ENCODE measurements around the gene TMEM222.
"Not testable (repeated sequence)": the region's sequence is repeated elsewhere in the genome, so short reads cannot be mapped to it uniquely, and the experiment has no call there.

TMEM222 gene, protein sequence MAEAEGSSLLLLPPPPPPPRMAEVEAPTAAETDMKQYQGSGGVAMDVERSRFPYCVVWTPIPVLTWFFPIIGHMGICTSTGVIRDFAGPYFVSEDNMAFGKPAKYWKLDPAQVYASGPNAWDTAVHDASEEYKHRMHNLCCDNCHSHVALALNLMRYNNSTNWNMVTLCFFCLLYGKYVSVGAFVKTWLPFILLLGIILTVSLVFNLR
- 18.8 to 48.8 (median 44.9) reads per million in 9 experiments for total RNA-seq

DNA sequence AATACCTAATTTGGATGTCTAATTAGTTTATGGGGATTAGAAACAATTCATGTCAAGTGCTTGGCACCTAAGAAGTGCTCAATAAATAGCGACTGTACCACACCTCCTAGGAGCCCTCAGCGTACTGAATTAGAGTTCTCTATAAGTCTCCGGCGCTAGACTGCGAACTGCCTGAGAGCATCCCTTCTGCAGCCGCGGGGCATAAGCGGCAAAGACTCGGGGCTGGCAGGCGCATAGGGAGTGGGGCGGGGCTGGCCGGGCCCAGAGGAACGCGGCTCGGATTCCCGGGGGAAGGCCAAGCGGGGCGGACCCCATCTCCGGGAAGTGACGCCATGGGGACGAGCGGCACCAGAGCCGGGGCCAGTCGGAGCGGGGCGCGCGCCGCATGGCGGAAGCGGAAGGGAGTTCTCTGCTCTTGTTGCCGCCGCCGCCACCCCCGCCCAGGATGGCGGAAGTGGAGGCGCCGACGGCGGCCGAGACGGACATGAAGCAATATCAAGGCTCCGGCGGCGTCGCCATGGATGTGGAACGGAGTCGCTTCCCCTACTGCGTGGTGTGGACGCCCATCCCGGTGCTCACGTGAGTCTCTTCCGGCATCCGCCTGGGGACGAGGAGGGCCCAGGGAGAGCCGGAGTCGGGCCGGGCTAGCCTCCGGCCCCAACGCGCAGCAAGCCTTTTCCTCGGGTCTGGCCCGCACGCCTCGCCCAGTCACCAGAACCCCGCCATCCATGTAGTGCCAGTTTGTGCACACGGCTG is at the start of gene TMEM222:
Gene TMEM222, plus strand, starts transcription at position 351 of the 756 bp plus-strand sequence. Its CDS starts 35 bp downstream, at position 386.
- peak within 1 kb of the TSS; percentile 93 to 94 for H3K27ac Mint-ChIP-seq
- ATAC-seq (replicated peaks) = peak; percentile 96
- peaks cover 31 to 38% of the 10 kb centered on the region in 2 donors for H3K4me1 Mint-ChIP-seq (ENCODE audit: low read depth in 2 of 2)
- H3K36me3 Mint-ChIP-seq (ENCODE audit: insufficient read depth) = peaks cover 17% of the 10 kb centered on the region
- peaks cover 6 to 9% of the 10 kb centered on the region in 2 donors for H3K27me3 Mint-ChIP-seq
- DNase-seq = peak; percentile 94 to 96 (median 96)
- peak within 1 kb of the TSS; percentile 91 to 92 for H3K4me3 Mint-ChIP-seq
- H3K9me3 Mint-ChIP-seq = no peaks in the 10 kb centered on the region

DNA sequence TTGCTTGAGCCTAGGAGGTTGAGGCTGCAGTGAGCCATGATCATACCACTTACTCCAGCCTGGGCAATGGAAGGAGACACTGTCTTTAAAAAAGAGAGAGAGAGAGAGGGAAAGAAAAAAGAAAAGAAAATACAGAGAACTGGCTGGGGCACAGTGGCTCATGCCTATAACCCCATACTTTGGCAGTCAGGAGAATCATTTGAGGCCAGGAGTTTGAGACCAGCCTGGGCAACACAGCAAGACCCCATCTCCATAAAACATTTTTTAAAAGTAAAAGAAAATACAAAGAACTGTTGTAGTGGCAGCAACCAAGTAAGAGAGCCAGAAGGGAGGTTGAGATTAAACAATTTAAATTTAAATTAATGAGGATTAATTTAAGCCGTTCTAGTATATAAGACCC is 47.8 kb upstream of the TMEM222 start:
- Mint-ChIP-seq H3K27ac (peak overlapping the region in 1 of 2 donors; percentile 59), H3K4me3 (no peak overlapping the region), H3K9me3 (no peaks in the 10 kb centered on the region), H3K27me3 (no peaks in the 10 kb centered on the region), H3K4me1 (ENCODE audit: low read depth in 2 of 2) (peaks cover under 1 to 15% of the 10 kb centered on the region in 2 donors), H3K36me3 (ENCODE audit: insufficient read depth) (peaks cover 16% of the 10 kb centered on the region)
- ATAC-seq (replicated peaks) (no peak), DNase-seq (no peak)

DNA sequence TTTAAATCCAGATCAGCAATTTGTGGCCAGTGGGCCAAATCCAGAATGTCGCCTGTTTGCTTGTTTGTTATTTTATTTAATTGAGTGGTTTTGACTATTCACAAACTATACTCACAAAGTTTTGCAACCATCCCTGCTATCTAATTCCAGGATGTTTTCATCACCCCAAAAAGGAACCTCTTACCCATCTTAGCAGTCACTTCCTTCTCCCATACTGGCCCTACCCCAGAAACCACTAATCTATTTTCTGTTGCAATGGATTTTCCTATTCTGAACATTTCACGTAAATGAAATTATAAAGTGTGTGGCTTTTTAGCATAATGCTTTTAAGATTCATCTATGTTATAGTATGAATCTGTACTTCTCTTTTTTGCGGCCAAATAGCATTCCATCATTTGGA is 46.3 kb upstream of the TMEM222 start:
- no peak for DNase-seq
- no peaks in the 10 kb centered on the region for H3K27me3 Mint-ChIP-seq
- ATAC-seq (replicated peaks) = no peak
- H3K4me3 Mint-ChIP-seq = no peak overlapping the region
- H3K9me3 Mint-ChIP-seq = no peaks in the 10 kb centered on the region
- no peak overlapping the region for H3K27ac Mint-ChIP-seq
- peaks cover 17% of the 10 kb centered on the region for H3K36me3 Mint-ChIP-seq (ENCODE audit: insufficient read depth)
- peaks cover 0 to 19% of the 10 kb centered on the region in 2 donors for H3K4me1 Mint-ChIP-seq (ENCODE audit: low read depth in 2 of 2)

DNA sequence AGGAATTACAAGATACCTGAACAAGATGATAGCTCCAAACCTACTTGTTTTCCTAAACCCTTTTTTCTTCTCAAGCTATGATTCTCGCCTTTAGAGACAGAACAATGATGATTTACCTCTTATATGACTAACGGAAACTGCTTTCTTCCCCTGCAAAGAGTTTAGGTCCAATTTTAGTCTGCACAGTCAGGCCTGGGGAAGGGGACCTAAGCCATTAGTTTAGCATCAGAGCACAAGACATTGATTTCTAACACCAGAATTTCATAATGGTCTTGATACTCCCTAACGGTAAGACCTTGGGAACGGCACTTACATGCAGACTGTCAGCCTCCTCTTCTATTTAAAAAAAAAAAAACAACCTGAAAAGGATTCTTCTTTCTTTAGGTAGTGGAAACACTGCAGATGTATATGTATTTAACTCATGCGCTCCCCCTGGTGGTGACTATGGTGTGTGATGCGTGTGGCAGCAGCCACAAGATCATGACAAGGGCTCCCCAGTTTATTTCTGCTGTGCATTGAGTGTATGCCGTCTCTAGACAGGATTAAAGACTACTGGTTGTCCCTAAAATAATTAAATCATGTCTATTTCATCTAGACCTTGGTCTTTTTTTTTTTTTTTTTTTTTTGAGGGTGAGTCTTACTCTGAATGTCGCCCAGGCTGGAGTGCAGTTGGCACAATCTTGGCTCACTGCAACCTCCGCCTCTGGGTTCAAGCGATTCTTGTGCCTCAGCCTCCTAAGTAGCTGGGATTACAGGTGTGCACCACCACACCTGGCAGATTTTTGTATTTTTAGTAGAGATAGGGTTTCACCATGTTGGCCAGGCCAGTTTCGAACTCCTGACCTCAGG is 37.3 kb upstream of the TMEM222 start:
- H3K4me3 Mint-ChIP-seq = no peak overlapping the region
- peaks cover 0 to 10% of the 10 kb centered on the region in 2 donors for H3K4me1 Mint-ChIP-seq (ENCODE audit: low read depth in 2 of 2)
- no peak overlapping the region for H3K27ac Mint-ChIP-seq
- DNase-seq (peak; percentile 84 to 90 (median 86)), ATAC-seq (replicated peaks) (peak; percentile 95)
- H3K9me3 Mint-ChIP-seq = no peaks in the 10 kb centered on the region
- peaks cover 41% of the 10 kb centered on the region for H3K36me3 Mint-ChIP-seq (ENCODE audit: insufficient read depth)
- no peaks in the 10 kb centered on the region for H3K27me3 Mint-ChIP-seq

DNA sequence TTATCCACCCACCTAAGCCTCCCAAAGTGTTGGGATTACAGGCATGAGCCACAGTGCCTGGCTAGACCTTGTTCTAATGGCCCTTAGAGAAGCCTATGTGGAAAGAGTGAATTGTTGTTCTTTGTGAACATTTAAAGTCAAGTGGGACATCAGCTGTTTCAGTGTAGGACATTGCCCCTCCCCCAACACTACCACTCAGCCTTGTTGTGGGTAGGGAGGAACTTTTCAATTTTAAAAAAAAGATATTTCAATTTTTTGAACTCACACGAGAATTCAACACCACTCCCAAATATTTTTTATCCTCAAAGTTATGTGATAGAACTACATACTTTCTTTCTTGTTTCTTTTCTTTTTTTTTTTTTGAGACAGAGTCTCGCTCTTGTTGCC is 36.7 kb upstream of the TMEM222 start:
- Mint-ChIP-seq H3K4me3 (no peak overlapping the region), H3K4me1 (ENCODE audit: low read depth in 2 of 2) (peaks cover 0 to 9% of the 10 kb centered on the region in 2 donors), H3K27me3 (no peaks in the 10 kb centered on the region), H3K9me3 (no peaks in the 10 kb centered on the region), H3K36me3 (ENCODE audit: insufficient read depth) (peaks cover 41% of the 10 kb centered on the region), H3K27ac (no peak overlapping the region)
- DNase-seq = no peak
- no peak for ATAC-seq (replicated peaks)

DNA sequence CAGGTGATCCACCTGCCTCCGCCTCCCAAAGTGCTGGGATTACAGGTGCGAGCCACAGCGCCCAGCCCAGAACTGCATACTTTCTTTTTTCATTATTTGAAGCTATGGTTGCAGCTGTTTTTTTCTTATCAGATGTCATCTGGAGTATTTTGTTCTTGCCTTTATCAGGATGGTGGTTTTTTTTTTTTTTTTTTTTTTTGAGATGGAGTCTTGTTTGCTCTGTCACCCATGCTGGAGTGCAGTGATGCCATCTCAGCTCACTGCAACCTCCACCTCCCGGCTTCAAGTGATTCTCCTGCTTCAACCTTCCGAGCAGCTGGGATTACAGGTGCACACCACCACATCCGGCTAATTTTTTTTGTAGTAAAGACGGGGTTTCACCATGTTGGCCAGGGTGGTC is 36.1 kb upstream of the TMEM222 start:
- H3K36me3 Mint-ChIP-seq (ENCODE audit: insufficient read depth) = peaks cover 43% of the 10 kb centered on the region
- not testable (repeated sequence) for ATAC-seq (replicated peaks); H3K9me3 Mint-ChIP-seq; H3K4me1 Mint-ChIP-seq (ENCODE audit: low read depth in 2 of 2); DNase-seq; H3K27me3 Mint-ChIP-seq; H3K4me3 Mint-ChIP-seq; H3K27ac Mint-ChIP-seq

DNA sequence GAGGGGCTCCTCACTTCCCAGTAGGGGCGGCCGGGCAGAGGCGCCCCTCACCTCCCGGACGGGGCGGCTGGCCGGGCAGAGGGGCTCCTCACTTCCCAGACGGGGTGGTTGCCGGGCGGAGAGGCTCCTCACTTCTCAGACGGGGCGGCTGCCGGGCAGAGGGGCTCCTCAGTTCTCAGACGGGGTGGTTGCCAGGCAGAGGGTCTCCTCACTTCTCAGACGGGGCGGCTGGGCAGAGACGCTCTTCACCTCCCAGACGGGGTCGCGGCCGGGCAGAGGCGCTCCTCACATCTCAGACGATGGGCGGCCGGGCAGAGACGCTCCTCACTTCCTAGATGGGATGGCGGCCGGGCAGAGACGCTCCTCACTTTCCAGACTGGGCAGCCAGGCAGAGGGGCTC is 32.8 kb upstream of the TMEM222 start:
- H3K4me3 Mint-ChIP-seq; H3K4me1 Mint-ChIP-seq (ENCODE audit: low read depth in 2 of 2); H3K9me3 Mint-ChIP-seq; H3K27me3 Mint-ChIP-seq; H3K27ac Mint-ChIP-seq; ATAC-seq (replicated peaks); DNase-seq: not testable (repeated sequence)
- peaks cover 54% of the 10 kb centered on the region for H3K36me3 Mint-ChIP-seq (ENCODE audit: insufficient read depth)

DNA sequence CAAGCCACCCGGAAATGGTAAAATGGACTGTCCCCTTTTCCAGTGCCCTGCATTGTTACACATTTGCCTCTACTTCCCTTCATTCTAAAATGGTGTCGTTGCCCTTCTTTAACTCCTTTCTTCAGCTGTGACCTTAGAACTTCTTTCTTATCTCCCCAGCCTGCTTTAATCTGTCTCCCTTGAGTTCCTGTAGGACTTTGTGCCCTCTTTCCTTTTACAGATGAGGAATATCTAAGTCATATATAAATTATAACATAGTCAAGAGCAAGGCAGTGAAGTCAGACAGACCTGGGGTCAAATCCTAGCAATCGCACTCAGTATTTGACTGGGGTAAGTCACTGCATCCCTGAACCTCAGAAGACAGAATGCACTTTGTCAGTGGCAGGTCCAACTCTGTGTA is 31.4 kb upstream of the TMEM222 start:
- Mint-ChIP-seq H3K9me3 (no peaks in the 10 kb centered on the region), H3K27me3 (no peaks in the 10 kb centered on the region), H3K4me3 (no peak overlapping the region), H3K4me1 (ENCODE audit: low read depth in 2 of 2) (peaks cover 0 to 6% of the 10 kb centered on the region in 2 donors), H3K36me3 (ENCODE audit: insufficient read depth) (peaks cover 41% of the 10 kb centered on the region), H3K27ac (peak overlapping the region in 1 of 2 donors; percentile 44)
- no peak for DNase-seq
- ATAC-seq (replicated peaks) = no peak

DNA sequence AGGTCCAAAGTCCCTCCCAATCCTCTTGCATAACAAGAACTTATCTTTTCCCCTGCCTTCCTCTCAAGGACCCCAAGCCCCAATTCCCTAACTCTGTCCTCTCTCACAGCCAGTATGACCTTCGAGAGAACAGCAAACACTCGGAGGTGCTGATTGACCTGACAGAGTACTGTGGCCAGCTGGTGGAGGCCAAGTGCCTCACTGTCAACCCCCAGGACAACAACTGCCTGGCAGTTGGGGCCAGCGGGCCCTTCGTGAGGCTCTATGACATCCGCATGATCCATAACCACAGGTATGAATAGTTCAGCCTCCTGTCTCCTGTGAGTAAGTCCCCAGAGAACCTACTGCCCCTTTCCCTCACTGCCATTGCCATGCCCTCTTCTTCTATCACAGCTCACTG is 29.9 kb upstream of the TMEM222 start:
- Mint-ChIP-seq H3K27me3 (no peaks in the 10 kb centered on the region), H3K4me3 (no peak overlapping the region), H3K4me1 (ENCODE audit: low read depth in 2 of 2) (peaks cover 1 to 6% of the 10 kb centered on the region in 2 donors), H3K9me3 (no peaks in the 10 kb centered on the region), H3K36me3 (ENCODE audit: insufficient read depth) (peaks cover 41% of the 10 kb centered on the region), H3K27ac (no peak overlapping the region)
- ATAC-seq (replicated peaks) (no peak), DNase-seq (no peak)

DNA sequence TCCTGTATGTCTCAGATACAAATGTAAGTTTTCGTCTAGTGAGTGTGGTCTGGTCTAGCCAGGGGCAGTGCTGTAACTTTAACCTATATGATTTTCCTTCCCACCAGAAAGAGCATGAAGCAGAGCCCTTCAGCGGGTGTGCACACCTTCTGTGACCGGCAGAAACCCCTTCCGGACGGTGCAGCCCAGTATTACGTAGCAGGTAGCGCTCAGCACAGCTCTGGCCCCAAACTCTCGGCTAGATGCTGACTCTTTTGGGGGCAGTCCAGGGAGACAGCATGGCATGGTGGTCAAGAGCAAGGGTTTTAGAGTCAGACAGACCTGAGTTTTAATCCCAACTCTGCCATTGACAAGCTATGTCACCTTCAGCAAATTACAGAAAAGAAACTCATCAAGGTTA is 28.0 kb upstream of the TMEM222 start:
- H3K36me3 Mint-ChIP-seq (ENCODE audit: insufficient read depth) = peaks cover 46% of the 10 kb centered on the region

DNA sequence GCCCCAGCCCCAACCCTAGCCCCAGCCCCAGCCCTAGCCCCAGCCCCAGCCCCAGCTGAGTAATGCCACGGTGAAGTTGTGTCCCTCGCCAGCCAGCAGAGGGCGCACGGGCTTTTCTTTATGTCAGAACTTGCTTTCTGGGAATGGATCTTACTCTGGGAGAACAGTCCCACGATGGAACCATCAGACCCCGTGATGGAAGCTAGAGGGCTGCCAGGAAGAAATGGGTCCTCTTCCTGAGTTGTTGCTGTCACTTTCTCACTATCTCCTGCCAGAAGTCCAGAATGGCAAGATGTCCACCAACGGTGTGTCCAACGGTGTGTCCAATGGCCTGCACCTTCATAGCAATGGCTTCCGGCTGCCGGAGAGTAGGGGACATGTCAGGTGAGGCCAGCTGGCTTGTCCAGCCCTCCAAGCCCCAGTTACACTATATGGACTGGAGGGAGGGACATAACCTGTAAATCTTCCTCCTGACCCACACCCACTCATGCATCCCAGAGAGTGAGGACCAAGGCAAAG is 25.1 kb upstream of the TMEM222 start:
- DNase-seq (peak; percentile 56 to 62 (median 56)), ATAC-seq (replicated peaks) (peak; percentile 58)
- H3K4me1 Mint-ChIP-seq (ENCODE audit: low read depth in 2 of 2) = peaks cover 3 to 4% of the 10 kb centered on the region in 2 donors
- peak overlapping the region in 1 of 2 donors; percentile 41 for H3K27ac Mint-ChIP-seq
- peaks cover 53% of the 10 kb centered on the region for H3K36me3 Mint-ChIP-seq (ENCODE audit: insufficient read depth)
- H3K27me3 Mint-ChIP-seq = no peaks in the 10 kb centered on the region
- no peaks in the 10 kb centered on the region for H3K9me3 Mint-ChIP-seq
- H3K4me3 Mint-ChIP-seq = no peak overlapping the region

More for the DNA sequence above, 28.0 kb upstream of the TMEM222 start:
- Mint-ChIP-seq H3K9me3 (no peaks in the 10 kb centered on the region), H3K4me3 (no peak overlapping the region), H3K27me3 (no peaks in the 10 kb centered on the region), H3K4me1 (ENCODE audit: low read depth in 2 of 2) (peaks cover 0 to 1% of the 10 kb centered on the region in 2 donors), H3K27ac (no peak overlapping the region)
- DNase-seq (no peak), ATAC-seq (replicated peaks) (no peak)

DNA sequence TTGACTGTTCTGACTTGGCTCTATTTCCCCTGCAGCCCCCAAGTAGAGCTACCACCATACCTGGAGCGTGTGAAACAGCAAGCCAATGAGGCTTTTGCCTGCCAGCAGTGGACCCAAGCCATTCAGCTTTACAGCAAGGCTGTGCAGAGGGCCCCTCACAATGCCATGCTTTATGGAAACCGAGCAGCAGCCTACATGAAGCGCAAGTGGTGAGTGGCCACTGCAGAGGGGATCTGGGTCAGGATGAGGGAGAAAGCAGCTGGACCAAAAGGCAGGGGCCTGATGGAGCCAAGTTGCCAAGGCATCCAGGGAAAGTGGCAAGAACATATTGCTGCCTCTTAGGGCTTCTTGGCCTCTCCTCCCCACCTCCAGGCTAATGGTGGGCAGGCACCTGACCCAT is 24.1 kb upstream of the TMEM222 start:
- peaks cover 46% of the 10 kb centered on the region for H3K36me3 Mint-ChIP-seq (ENCODE audit: insufficient read depth)
- H3K27me3 Mint-ChIP-seq = no peaks in the 10 kb centered on the region
- peaks cover 3 to 4% of the 10 kb centered on the region in 2 donors for H3K4me1 Mint-ChIP-seq (ENCODE audit: low read depth in 2 of 2)
- ATAC-seq (replicated peaks) (no peak), DNase-seq (no peak)
- H3K9me3 Mint-ChIP-seq = no peaks in the 10 kb centered on the region
- H3K27ac Mint-ChIP-seq = no peak overlapping the region
- no peak overlapping the region for H3K4me3 Mint-ChIP-seq
